ENCODE results near the gene ST8SIA1.
"Not testable (repeated sequence)": the region's sequence is repeated elsewhere in the genome, so short reads cannot be mapped to it uniquely, and the experiment has no call there.

Gene ST8SIA1

GRCh38 chr12:22334410-22335100, at the start of gene ST8SIA1:
TSS of gene ST8SIA1 (minus strand) at chr12:22334707. CDS start at chr12:22334232, 475 bp downstream.
- peak; percentile 50 for DNase-seq (ENCODE audit: low spot score)

- no peak for DNase-seq (ENCODE audit: low spot score)
These were observed 45.5 kb upstream of the ST8SIA1 start for GRCh38 chr12:22380031-22380430.

GRCh38 chr12:22377731-22378496, 43.4 kb upstream of the ST8SIA1 start:
- DNase-seq (ENCODE audit: low spot score): no peak

GRCh38 chr12:22376596-22377150, 42.2 kb upstream of the ST8SIA1 start:
- DNase-seq (ENCODE audit: low spot score): not testable (repeated sequence)

GRCh38 chr12:22374508-22374907, 40.0 kb upstream of the ST8SIA1 start:
- no peak for DNase-seq (ENCODE audit: low spot score)

- no peak for DNase-seq (ENCODE audit: low spot score)
These were observed 37.9 kb upstream of the ST8SIA1 start for GRCh38 chr12:22372277-22372837.

- no peak for DNase-seq (ENCODE audit: low spot score)
These were observed 31.7 kb upstream of the ST8SIA1 start for GRCh38 chr12:22366181-22366580.

- no peak for DNase-seq (ENCODE audit: low spot score)
These were observed 27.3 kb upstream of the ST8SIA1 start for GRCh38 chr12:22361785-22362184.

- DNase-seq (ENCODE audit: low spot score): no peak
These were observed 26.3 kb upstream of the ST8SIA1 start for GRCh38 chr12:22360774-22361173.

- no peak for DNase-seq (ENCODE audit: low spot score)
These were observed 23.0 kb upstream of the ST8SIA1 start for GRCh38 chr12:22357531-22357930.

GRCh38 chr12:22356231-22356630, 21.7 kb upstream of the ST8SIA1 start:
- no peak for DNase-seq (ENCODE audit: low spot score)

- DNase-seq (ENCODE audit: low spot score): no peak
These were observed 20.6 kb upstream of the ST8SIA1 start for GRCh38 chr12:22355011-22355580.

- DNase-seq (ENCODE audit: low spot score): no peak
These were observed 19.3 kb upstream of the ST8SIA1 start for GRCh38 chr12:22353615-22354325.

- no peak for DNase-seq (ENCODE audit: low spot score)
These were observed 16.4 kb upstream of the ST8SIA1 start for GRCh38 chr12:22350886-22351285.

GRCh38 chr12:22348208-22348607, 13.7 kb upstream of the ST8SIA1 start:
- DNase-seq (ENCODE audit: low spot score): no peak

- DNase-seq (ENCODE audit: low spot score): no peak
These were observed 5.6 kb upstream of the ST8SIA1 start for GRCh38 chr12:22340143-22340542.

- no peak for DNase-seq (ENCODE audit: low spot score)
These were observed 5.2 kb upstream of the ST8SIA1 start for GRCh38 chr12:22339691-22340090.

GRCh38 chr12:22335794-22336166, 1.3 kb upstream of the ST8SIA1 start:
- DNase-seq (ENCODE audit: low spot score): no peak

- no peak for DNase-seq (ENCODE audit: low spot score)
These were observed 646 bp downstream of the ST8SIA1 start for GRCh38 chr12:22333713-22334409.

GRCh38 chr12:22333186-22333712, 1.3 kb downstream of the ST8SIA1 start:
- peak; percentile 9 for DNase-seq (ENCODE audit: low spot score)

- no peak for DNase-seq (ENCODE audit: low spot score)
These were observed 2.3 kb downstream of the ST8SIA1 start for GRCh38 chr12:22332202-22332601.

All from AG20443 (cell line).